Progenitor cell of endocrine pancreas (in vitro differentiated cells): ENCODE measurements around the gene SPRY1. TPM values are rescaled to one million over a fixed set of nuclear protein-coding genes. Genes with fewer than 3 reads are reported as not detected.

Experiments
- DNase-seq: peaks from one replicate; pipeline ENCODE4 v3.0.0; 2021; ENCODE audit warnings: low spot score; ENCODE audit not compliant: unreplicated experiment
- H3K27ac Mint-ChIP-seq: 2 replicates; pipeline ENCODE4 v1.8.0; 2021; ENCODE audit warnings: mild to moderate bottlenecking, moderate library complexity, mixed read lengths
- H3K27me3 Mint-ChIP-seq: 2 replicates; pipeline ENCODE4 v1.8.0; 2021; ENCODE audit warnings: mixed read lengths
- H3K36me3 Mint-ChIP-seq: 2 replicates; pipeline ENCODE4 v1.8.0; 2022; ENCODE audit warnings: mixed read lengths; ENCODE audit not compliant: insufficient read depth
- H3K4me1 Mint-ChIP-seq: 2 replicates; pipeline ENCODE4 v1.8.0; 2021; ENCODE audit warnings: low read depth, mixed read lengths
- H3K4me3 Mint-ChIP-seq: 2 replicates; pipeline ENCODE4 v1.8.0; 2021; ENCODE audit warnings: low read depth, mild to moderate bottlenecking, moderate library complexity, mixed read lengths
- H3K9me3 Mint-ChIP-seq: 2 replicates; pipeline ENCODE4 v1.8.0; 2021; ENCODE audit warnings: low read depth, mixed read lengths
- CTCF ChIP-seq: fragments of 200-600 bp; sonication (generic); IDR thresholded peaks from one replicate; pipeline ENCODE4 v1.5.0; 2021; ENCODE audit warnings: antibody characterized with exemption, mild to moderate bottlenecking; ENCODE audit not compliant: unreplicated experiment
- total RNA-seq: library from RNA; stranded (reverse); gene quantifications from 2 replicates; pipeline ENCODE4 v1.2.1, GENCODE V29; 2021

SPRY1 gene
- total RNA-seq, 1 donor from 2014 or later: 52.0 TPM

- Mint-ChIP-seq H3K27ac (no peak overlapping the region), H3K27me3 (no peaks in the 10 kb centered on the region), H3K4me3 (no peak overlapping the region), H3K9me3 (no peaks in the 10 kb centered on the region), H3K4me1 (peaks cover 23% of the 10 kb centered on the region), H3K36me3 (no peaks in the 10 kb centered on the region)
- no peak for DNase-seq
- TF ChIP-seq CTCF: no peak
These were observed 45.9 kb upstream of the SPRY1 start for GRCh38 chr4:123350726-123351125.

GRCh38 chr4:123351713-123352112 is 44.9 kb upstream of the SPRY1 start:
- TF ChIP-seq CTCF: no peak
- H3K4me1 Mint-ChIP-seq: peaks cover 16% of the 10 kb centered on the region
- H3K4me3 Mint-ChIP-seq: peak overlapping the region; percentile 40
- DNase-seq: peak; percentile 20
- no peaks in the 10 kb centered on the region for H3K36me3 Mint-ChIP-seq
- no peaks in the 10 kb centered on the region for H3K9me3 Mint-ChIP-seq
- H3K27me3 Mint-ChIP-seq: no peaks in the 10 kb centered on the region
- H3K27ac Mint-ChIP-seq: no peak overlapping the region

GRCh38 chr4:123352240-123352945 is 44.2 kb upstream of the SPRY1 start:
- no peak for TF ChIP-seq CTCF
- Mint-ChIP-seq H3K4me1 (peaks cover 14% of the 10 kb centered on the region), H3K4me3 (no peak overlapping the region), H3K27ac (no peak overlapping the region), H3K9me3 (no peaks in the 10 kb centered on the region), H3K27me3 (no peaks in the 10 kb centered on the region), H3K36me3 (no peaks in the 10 kb centered on the region)
- DNase-seq: no peak

GRCh38 chr4:123352966-123353365 is 43.6 kb upstream of the SPRY1 start:
- H3K4me3 Mint-ChIP-seq: no peak overlapping the region
- no peaks in the 10 kb centered on the region for H3K27me3 Mint-ChIP-seq

GRCh38 chr4:123353656-123354055 is 42.9 kb upstream of the SPRY1 start:
- Mint-ChIP-seq H3K9me3 (no peaks in the 10 kb centered on the region), H3K36me3 (no peaks in the 10 kb centered on the region), H3K27ac (no peak overlapping the region), H3K4me1 (peaks cover 14% of the 10 kb centered on the region), H3K4me3 (no peak overlapping the region), H3K27me3 (no peaks in the 10 kb centered on the region)
- no peak for DNase-seq
- no peak for TF ChIP-seq CTCF

More at GRCh38 chr4:123352966-123353365, 43.6 kb upstream of the SPRY1 start:
- H3K9me3 Mint-ChIP-seq: no peaks in the 10 kb centered on the region
- DNase-seq: no peak
- no peak overlapping the region for H3K27ac Mint-ChIP-seq
- no peak for TF ChIP-seq CTCF
- peaks cover 14% of the 10 kb centered on the region for H3K4me1 Mint-ChIP-seq
- no peaks in the 10 kb centered on the region for H3K36me3 Mint-ChIP-seq
